Activated CD8-positive, alpha-beta memory T cell treated with anti-CD3 and anti-CD28 coated beads for 24 hours (primary cell): ENCODE data around the gene IFI30.

Experiments used
- DNase-seq: peaks from one replicate; pipeline ENCODE4 v3.0.0-alpha.2; 2020

Gene IFI30

DNA sequence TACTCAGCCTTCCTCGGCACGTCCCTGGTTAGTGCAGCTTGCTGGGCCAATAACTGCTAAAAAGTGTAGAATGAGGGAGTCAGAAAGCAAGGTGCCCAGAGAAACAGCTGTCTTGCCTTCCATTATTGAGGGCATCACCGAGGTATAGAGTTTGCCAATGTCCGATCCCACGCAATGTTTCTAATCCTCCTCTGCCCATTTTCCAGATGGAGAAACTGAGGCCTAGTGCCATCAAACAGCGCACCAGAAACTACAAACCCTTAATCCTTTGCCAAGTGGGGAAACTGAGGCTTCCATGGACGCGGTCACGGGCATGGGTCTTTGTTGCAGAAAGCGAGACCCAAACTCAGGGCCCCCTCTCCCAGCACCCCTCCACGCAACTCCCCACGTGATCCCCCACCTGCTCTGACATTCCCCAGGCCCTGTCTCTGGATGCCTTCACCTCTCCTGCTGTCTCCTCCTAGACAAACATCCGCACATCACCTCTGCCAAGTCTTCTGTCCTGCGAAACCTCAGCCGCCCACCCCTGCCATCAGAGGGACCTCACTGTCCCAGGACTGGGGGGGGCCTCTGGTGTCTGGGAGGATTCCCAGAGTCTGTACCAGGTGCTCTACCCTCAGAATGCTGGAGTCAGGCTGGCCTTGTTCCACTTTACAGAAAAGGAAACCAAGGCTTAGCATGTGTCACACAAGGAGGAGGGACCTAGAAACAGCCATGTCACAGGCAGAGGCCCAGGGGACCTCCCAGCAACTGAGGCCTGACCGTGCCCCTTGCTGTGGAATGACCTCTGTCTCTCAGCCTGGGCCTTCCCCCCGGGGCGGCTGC lies 53.6 kb downstream of the IFI30 start:
- no peak for DNase-seq
